Measurements from ENCODE around the gene SLC5A6. TPM values are rescaled to one million over a fixed set of nuclear protein-coding genes. Genes with fewer than 3 reads are reported as not detected.

The SLC5A6 gene
- total RNA-seq, 3 donors from 2014 or later, result 128 to 143 (median 141) TPM

GRCh38 chr2:27159271-27159670 is 52.8 kb downstream of the SLC5A6 start:
- Mint-ChIP-seq H3K4me3 (no peak overlapping the region), H3K4me1 (ENCODE audit: low read depth) (no peaks in the 10 kb centered on the region), H3K27me3 (ENCODE audit: low read depth) (peaks cover 3% of the 10 kb centered on the region), H3K9me3 (no peaks in the 10 kb centered on the region), H3K36me3 (ENCODE audit: insufficient read depth) (no peaks in the 10 kb centered on the region)
- ATAC-seq (no peak), DNase-seq (no peak)

GRCh38 chr2:27158468-27158867 is 53.6 kb downstream of the SLC5A6 start:
- DNase-seq (no peak), ATAC-seq (no peak)
- Mint-ChIP-seq H3K9me3 (no peaks in the 10 kb centered on the region), H3K4me1 (ENCODE audit: low read depth) (no peaks in the 10 kb centered on the region), H3K27me3 (ENCODE audit: low read depth) (peaks cover 3% of the 10 kb centered on the region), H3K4me3 (no peak overlapping the region), H3K36me3 (ENCODE audit: insufficient read depth) (no peaks in the 10 kb centered on the region)

DNA sequence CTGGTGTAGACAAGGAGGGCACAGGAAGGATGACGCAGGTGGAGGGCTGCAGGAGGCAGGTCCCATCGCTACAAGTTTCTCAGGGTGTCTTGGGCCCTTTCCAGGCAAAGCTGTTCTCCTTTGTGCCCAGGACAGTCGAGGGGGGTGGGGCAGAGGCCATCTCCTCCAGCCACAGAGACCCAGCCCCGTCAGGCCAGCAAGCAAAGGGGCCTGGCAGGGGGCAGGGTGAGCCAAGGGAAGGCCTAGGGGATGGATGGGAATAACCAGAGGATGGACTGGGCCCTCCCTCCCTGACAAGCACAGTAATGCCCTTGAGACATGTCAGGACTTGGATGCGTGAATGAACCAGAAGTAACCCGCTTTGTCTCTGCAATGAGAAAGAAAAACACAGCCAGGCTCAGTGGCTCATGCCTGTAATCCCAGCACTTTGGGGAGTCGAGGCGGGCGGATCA is 57.0 kb downstream of the SLC5A6 start:
- no peaks in the 10 kb centered on the region for H3K4me1 Mint-ChIP-seq (ENCODE audit: low read depth)
- peaks cover 3% of the 10 kb centered on the region for H3K27me3 Mint-ChIP-seq (ENCODE audit: low read depth)
- ATAC-seq (no peak), DNase-seq (no peak)
- H3K36me3 Mint-ChIP-seq (ENCODE audit: insufficient read depth), result no peaks in the 10 kb centered on the region
- H3K4me3 Mint-ChIP-seq, result no peak overlapping the region
- H3K9me3 Mint-ChIP-seq, result no peaks in the 10 kb centered on the region

- ATAC-seq (no peak), DNase-seq (no peak)
- H3K36me3 Mint-ChIP-seq (ENCODE audit: insufficient read depth), result no peaks in the 10 kb centered on the region
- no peaks in the 10 kb centered on the region for H3K9me3 Mint-ChIP-seq
- H3K4me1 Mint-ChIP-seq (ENCODE audit: low read depth), result no peaks in the 10 kb centered on the region
- peaks cover 3% of the 10 kb centered on the region for H3K27me3 Mint-ChIP-seq (ENCODE audit: low read depth)
- H3K4me3 Mint-ChIP-seq, result no peak overlapping the region
These were observed 57.6 kb downstream of the SLC5A6 start for GRCh38 chr2:27154488-27154887.

- Mint-ChIP-seq H3K36me3 (ENCODE audit: insufficient read depth) (no peaks in the 10 kb centered on the region), H3K4me3 (no peak overlapping the region), H3K4me1 (ENCODE audit: low read depth) (no peaks in the 10 kb centered on the region), H3K9me3 (no peaks in the 10 kb centered on the region), H3K27me3 (ENCODE audit: low read depth) (peaks cover 9% of the 10 kb centered on the region)
- ATAC-seq (peak; percentile 56 to 58), DNase-seq (no peak)
These were observed 59.1 kb downstream of the SLC5A6 start for GRCh38 chr2:27152796-27153464.

- Mint-ChIP-seq H3K9me3 (no peaks in the 10 kb centered on the region), H3K27me3 (ENCODE audit: low read depth) (peaks cover 8% of the 10 kb centered on the region), H3K4me3 (no peak overlapping the region), H3K4me1 (ENCODE audit: low read depth) (no peaks in the 10 kb centered on the region), H3K36me3 (ENCODE audit: insufficient read depth) (no peaks in the 10 kb centered on the region)
- DNase-seq, result no peak
- ATAC-seq, result no peak
These were observed 59.8 kb downstream of the SLC5A6 start for GRCh38 chr2:27152102-27152795.

GRCh38 chr2:27150639-27151230 is 61.3 kb downstream of the SLC5A6 start:
- H3K9me3 Mint-ChIP-seq, result no peaks in the 10 kb centered on the region
- H3K27me3 Mint-ChIP-seq (ENCODE audit: low read depth), result peaks cover 10% of the 10 kb centered on the region
- ATAC-seq (no peak), DNase-seq (no peak)
- no peaks in the 10 kb centered on the region for H3K36me3 Mint-ChIP-seq (ENCODE audit: insufficient read depth)
- H3K4me1 Mint-ChIP-seq (ENCODE audit: low read depth), result no peaks in the 10 kb centered on the region
- no peak overlapping the region for H3K4me3 Mint-ChIP-seq

Other genes with a start within 250 kb of the SLC5A6 start
- gene MAPRE3, start 241.6 kb downstream of the SLC5A6 start, total RNA-seq, result 1 to 10 TPM; 3.7 to 4.3 (median 3.8) TPM
- 10 to 100 TPM; 59.0 to 71.3 (median 60.4) TPM for gene TMEM214, start 179.3 kb downstream of the SLC5A6 start, total RNA-seq
- 10 to 100 TPM in 1 of 3 donors, 1 to 10 TPM in 2; 6.5 to 11.2 (median 9.2) TPM for gene AGBL5, start 160.6 kb downstream of the SLC5A6 start, total RNA-seq
- gene OST4, start 140.6 kb downstream of the SLC5A6 start, total RNA-seq, result 100 to 1,000 TPM; 225 to 244 (median 229) TPM
- gene EMILIN1, start 133.7 kb downstream of the SLC5A6 start, total RNA-seq, result 1 to 10 TPM in 2 of 3 donors, under 1 TPM in 1; 0.76 to 1.4 (median 1.3) TPM
- 10 to 100 TPM in 1 of 3 donors, 1 to 10 TPM in 2; 5.2 to 10.7 (median 5.5) TPM for gene KHK, start 125.5 kb downstream of the SLC5A6 start, total RNA-seq
- gene CGREF1, start 93.1 kb downstream of the SLC5A6 start, total RNA-seq, result 1 to 10 TPM; 2.6 to 7.3 (median 2.7) TPM
- gene ABHD1, start 88.5 kb downstream of the SLC5A6 start, total RNA-seq, result not detected
- 100 to 1,000 TPM in 2 of 3 donors, 10 to 100 TPM in 1; 98.0 to 119 (median 106) TPM for gene PREB, start 77.6 kb downstream of the SLC5A6 start, total RNA-seq
- not detected for gene PRR30, start 72.9 kb downstream of the SLC5A6 start, total RNA-seq
- not detected for gene TCF23, start 63.3 kb downstream of the SLC5A6 start, total RNA-seq
- gene ATRAID, start 227 bp downstream of the SLC5A6 start, total RNA-seq, result 10 to 100 TPM; 84.1 to 91.7 (median 85.1) TPM
- 100 to 1,000 TPM; 162 to 201 (median 185) TPM for gene CAD, start 5.1 kb upstream of the SLC5A6 start, total RNA-seq
- under 1 TPM; 0.15 to 0.43 (median 0.18) TPM for gene SLC30A3, start 50.8 kb upstream of the SLC5A6 start, total RNA-seq
- gene DNAJC5G, start 63.2 kb upstream of the SLC5A6 start, total RNA-seq, result not detected
- gene TRIM54, start 70.2 kb upstream of the SLC5A6 start, total RNA-seq, result under 1 TPM; 0.21 to 0.40 (median 0.22) TPM
- gene UCN, start 96.2 kb upstream of the SLC5A6 start, total RNA-seq, result 1 to 10 TPM in 1 of 3 donors, under 1 TPM in 2; 0.71 to 1.1 (median 0.78) TPM
- gene MPV17, start 110.8 kb upstream of the SLC5A6 start, total RNA-seq, result 10 to 100 TPM; 84.6 to 89.4 (median 87.5) TPM
- gene GTF3C2, start 144.5 kb upstream of the SLC5A6 start, total RNA-seq, result 100 to 1,000 TPM; 102 to 110 (median 107) TPM
- 10 to 100 TPM; 63.4 to 69.8 (median 65.0) TPM for gene EIF2B4, start 158.1 kb upstream of the SLC5A6 start, total RNA-seq
- 100 to 1,000 TPM; 117 to 125 (median 123) TPM for gene SNX17, start 158.3 kb upstream of the SLC5A6 start, total RNA-seq
- gene ZNF513, start 168.5 kb upstream of the SLC5A6 start, total RNA-seq, result 10 to 100 TPM in 2 of 3 donors, 1 to 10 TPM in 1; 8.4 to 11.0 (median 10.4) TPM
- gene PPM1G, start 197.3 kb upstream of the SLC5A6 start, total RNA-seq, result 100 to 1,000 TPM; 177 to 208 (median 186) TPM
- gene NRBP1, start 216.4 kb upstream of the SLC5A6 start, total RNA-seq, result 100 to 1,000 TPM in 1 of 3 donors, 10 to 100 TPM in 2; 99.0 to 103 (median 99.4) TPM
- 1 to 10 TPM; 4.8 to 5.4 (median 5.2) TPM for gene KRTCAP3, start 230.1 kb upstream of the SLC5A6 start, total RNA-seq